HG03159 (cell line): Measurements from ENCODE around the gene SLC9A7.
A peak's percentile ranks its signal among the peaks of the same experiment; 100 is the strongest.

Source experiments
- ATAC-seq: cut with Tn5 transposase; IDR thresholded peaks from one replicate; pipeline ENCODE4 v1.9.1; 2021; ENCODE audit warnings: mild to moderate bottlenecking, moderate library complexity; ENCODE audit not compliant: unreplicated experiment

Gene SLC9A7

GRCh38 chrX:46611658-46612362 lies 147.1 kb downstream of the SLC9A7 start:
- ATAC-seq, result no peak

- no peak for ATAC-seq
Observed at GRCh38 chrX:46610070-46610658, 148.8 kb downstream of the SLC9A7 start.

- no peak for ATAC-seq
Observed at GRCh38 chrX:46607916-46608315, 151.0 kb downstream of the SLC9A7 start.

GRCh38 chrX:46602468-46603102 lies 156.3 kb downstream of the SLC9A7 start:
- ATAC-seq, result no peak

DNA sequence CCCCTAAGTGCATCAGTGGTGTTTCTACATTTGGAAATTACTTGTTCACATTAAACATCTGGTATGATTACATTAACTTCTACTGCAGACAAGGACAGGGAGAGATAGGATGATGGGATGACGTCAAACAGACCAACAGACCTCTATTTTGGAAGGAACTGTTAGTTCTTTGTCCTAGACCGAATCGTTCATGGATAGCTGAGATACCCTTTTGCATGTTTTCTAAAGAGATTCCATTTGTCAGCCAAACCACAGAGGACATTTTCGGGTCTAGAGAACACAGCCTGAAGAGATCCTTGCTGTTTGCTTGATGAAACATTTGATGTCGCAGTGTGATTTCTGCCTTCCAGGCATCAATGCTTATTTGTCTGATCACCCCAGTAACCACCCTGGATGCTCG lies 157.6 kb downstream of the SLC9A7 start:
- no peak for ATAC-seq

- ATAC-seq, result no peak
Observed at GRCh38 chrX:46599051-46599560, 159.8 kb downstream of the SLC9A7 start.

- no peak for ATAC-seq
Observed at GRCh38 chrX:46597771-46598170, 161.1 kb downstream of the SLC9A7 start.

DNA sequence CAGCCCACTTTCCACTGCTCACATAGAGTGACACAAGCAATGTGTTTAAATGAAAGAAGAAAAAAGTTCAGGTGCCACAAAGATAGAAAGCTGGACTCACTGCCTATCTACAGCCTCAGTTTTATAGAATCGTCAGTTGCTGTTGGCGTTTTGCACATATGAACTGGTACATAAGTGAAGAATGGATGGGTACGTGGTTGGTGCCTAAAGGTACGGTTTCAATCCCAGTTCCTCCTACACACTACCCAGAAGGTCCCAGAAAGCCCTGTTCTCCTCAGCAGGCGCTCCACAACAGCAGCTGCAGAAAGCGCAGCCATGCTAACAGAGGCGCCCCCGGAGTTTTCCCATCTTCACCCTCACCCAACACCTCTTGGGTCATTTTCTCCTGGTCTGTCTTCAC lies 161.7 kb downstream of the SLC9A7 start:
- ATAC-seq, result no peak

DNA sequence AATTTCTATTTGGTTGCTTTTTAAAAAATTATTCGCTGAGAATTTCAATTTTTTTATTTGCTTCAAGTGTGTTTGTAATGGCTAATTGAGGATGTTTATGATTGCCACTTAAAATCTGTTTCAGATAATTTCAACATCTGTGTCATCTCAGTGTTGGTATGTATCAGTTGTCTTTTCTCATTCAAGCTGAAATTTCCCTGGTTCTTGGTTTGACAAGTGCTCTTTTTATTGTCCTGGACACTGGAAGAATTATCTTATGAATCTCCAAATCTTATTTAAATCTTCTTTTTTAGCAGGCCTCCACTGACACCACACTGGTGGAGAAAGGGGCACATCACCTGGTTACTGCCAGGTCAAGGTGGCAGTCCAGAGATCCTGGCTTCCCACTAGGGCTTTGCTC lies 163.8 kb downstream of the SLC9A7 start:
- no peak for ATAC-seq

- no peak for ATAC-seq
Observed at GRCh38 chrX:46589977-46590723, 168.8 kb downstream of the SLC9A7 start.

GRCh38 chrX:46588263-46588662 lies 170.7 kb downstream of the SLC9A7 start:
- no peak for ATAC-seq

GRCh38 chrX:46587753-46588171 lies 171.2 kb downstream of the SLC9A7 start:
- ATAC-seq, result no peak

DNA sequence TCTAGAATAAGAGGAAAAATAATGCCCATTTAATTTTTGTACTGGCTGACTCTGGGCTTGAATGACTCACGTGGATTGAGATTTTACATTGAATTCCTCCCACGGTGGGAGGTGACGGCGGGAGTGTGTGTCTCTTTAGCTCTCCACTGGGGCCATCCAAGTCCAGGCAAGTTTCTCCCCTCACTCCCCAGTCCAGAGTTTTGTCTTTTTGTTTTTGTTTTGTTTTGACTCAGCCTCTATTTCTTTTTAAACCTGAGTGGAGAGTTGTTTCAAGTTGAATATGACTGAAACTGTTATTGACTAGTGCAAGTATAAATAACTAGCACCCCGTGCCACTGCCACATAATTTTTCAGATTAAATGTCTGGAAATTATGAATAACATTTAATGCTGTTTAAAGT lies 171.8 kb downstream of the SLC9A7 start:
- ATAC-seq, result peak; percentile 69

DNA sequence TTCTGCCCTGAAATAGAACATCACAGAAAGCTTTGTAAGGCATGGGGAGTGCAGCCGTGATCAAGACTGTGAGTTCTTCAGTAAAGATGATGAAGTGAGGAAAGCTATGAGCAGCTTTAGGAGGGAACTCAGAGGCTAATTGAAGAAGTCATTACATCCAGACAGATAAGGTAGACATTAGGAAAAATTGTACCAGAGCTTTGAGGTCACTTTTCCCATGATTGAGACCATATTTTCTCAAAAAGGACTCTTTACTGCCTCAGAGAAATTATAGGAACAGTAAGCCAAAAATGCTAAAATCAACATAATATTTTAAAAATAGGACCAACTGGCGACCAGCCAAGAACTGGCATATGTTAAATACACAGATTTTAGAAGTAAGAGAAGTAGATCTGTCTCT lies 174.2 kb downstream of the SLC9A7 start:
- ATAC-seq, result no peak

DNA sequence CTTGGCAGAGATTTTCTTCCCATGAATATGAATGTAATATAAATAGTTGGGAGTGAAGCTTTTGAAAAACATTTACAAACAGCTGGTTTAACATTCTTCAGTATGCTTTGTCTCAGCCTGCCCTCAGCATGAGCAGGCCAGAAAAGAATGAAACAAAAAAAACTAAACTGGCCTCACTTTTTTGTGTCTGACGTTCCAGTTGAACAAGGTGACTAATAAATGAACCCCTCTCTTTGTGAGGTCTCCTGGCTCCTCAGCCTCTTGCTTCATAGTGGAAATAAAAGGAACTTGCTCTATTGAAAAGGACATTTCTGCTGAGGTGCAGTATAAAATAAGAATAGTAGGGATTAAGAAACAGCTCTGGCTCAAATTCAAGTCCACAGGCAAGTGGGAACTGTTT lies 176.0 kb downstream of the SLC9A7 start:
- no peak for ATAC-seq

- ATAC-seq, result no peak
Observed at GRCh38 chrX:46582325-46582724, 176.6 kb downstream of the SLC9A7 start.

GRCh38 chrX:46580613-46581012 lies 178.3 kb downstream of the SLC9A7 start:
- no peak for ATAC-seq

DNA sequence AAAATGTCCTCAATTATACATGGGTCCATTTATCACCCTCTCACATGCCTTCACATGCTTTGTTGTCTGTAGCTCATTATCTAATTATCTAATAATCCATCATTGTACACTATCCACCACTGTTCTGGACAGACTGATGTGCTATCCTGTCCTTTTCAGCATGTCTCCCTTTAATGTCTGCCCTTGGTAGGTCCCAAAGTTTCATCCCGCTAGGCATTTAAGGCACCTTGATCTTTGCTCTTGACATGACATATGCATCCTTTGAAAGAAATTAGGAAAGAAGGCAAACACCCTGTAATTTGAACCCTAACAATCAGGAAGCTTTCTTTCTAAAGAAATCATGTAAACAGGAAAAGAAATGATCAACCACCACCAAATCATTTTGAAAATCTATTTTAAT lies 179.7 kb downstream of the SLC9A7 start:
- ATAC-seq, result no peak

- ATAC-seq, result no peak
Observed at GRCh38 chrX:46577221-46578005, 181.5 kb downstream of the SLC9A7 start.

- no peak for ATAC-seq
Observed at GRCh38 chrX:46576458-46576857, 182.5 kb downstream of the SLC9A7 start.

DNA sequence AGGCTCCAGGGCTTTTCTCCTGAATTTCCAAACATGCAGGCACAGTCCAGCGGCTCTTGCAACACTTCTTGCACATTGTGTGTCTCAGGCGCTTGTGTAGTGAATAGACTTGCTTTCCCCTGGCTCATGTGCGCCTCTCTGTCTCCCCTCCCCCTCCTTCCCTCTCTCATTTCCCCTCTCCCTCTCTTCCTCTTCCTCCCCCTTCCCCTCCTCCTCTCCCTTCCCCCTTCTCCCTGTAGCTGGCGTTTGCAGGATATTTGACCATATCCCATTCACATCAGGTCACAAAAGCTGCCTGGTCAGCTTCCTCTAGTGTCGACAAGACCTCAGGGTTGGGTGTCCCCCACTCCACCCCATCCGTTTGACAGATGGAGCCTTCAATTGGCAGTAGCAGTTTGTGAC lies 182.9 kb downstream of the SLC9A7 start:
- ATAC-seq, result no peak
